K562 (cell line): ENCODE results near the gene AIF1. TPM values are rescaled to one million over a fixed set of nuclear protein-coding genes. Genes with fewer than 3 reads are reported as not detected.

Experiments used
- ARID2 ChIP-seq: fragments of 450-650 bp; IDR thresholded peaks from 2 replicates; pipeline ENCODE4 v1.6.1; 2017; ENCODE audit warnings: antibody characterized with exemption, mild to moderate bottlenecking
- EP400 ChIP-seq: fragments of 450-650 bp; IDR thresholded peaks from 2 replicates; pipeline ENCODE4 v1.6.1; 2017; ENCODE audit warnings: antibody characterized with exemption, mild to moderate bottlenecking, moderate library complexity
- JUN ChIP-seq, 2 experiments: sonication (generic) in 1 of 2; formaldehyde crosslinking in 1 of 2; IDR thresholded peaks; 2 replicates each; pipeline versions ENCODE4 v1.6.1 to v1.8.0; 2012 to 2022; ENCODE audit warnings: borderline replicate concordance in 2 of 2, mild to moderate bottlenecking in 2 of 2, improper control_type of control experiment in 1 of 2, low read depth in 1 of 2, low read length in 1 of 2, missing genetic modification reagents in 1 of 2
- KLF16 ChIP-seq: IDR thresholded peaks from 2 replicates; pipeline ENCODE4 v1.6.1; 2016; ENCODE audit warnings: antibody characterized with exemption
- POLR2G ChIP-seq: fragments of 200-400 bp; formaldehyde crosslinking; IDR thresholded peaks from 2 replicates; pipeline ENCODE4 v1.6.1; 2017; ENCODE audit warnings: low read depth, mild to moderate bottlenecking, antibody characterized with exemption, low read length, moderate library complexity
- PURB ChIP-seq: sonication (generic); formaldehyde crosslinking; IDR thresholded peaks from 2 replicates; pipeline ENCODE4 v1.9.0; 2021; ENCODE audit warnings: low read depth, mild to moderate bottlenecking, missing genetic modification reagents
- SMARCA4 ChIP-seq: fragments of 450-650 bp; IDR thresholded peaks from 2 replicates; pipeline ENCODE4 v1.6.1; 2016
- SMARCA5 ChIP-seq: fragments of 450-650 bp; IDR thresholded peaks from 2 replicates; pipeline ENCODE4 v1.6.1; 2016
- XRCC3 ChIP-seq: fragments of 450-650 bp; IDR thresholded peaks from 2 replicates; pipeline ENCODE4 v1.6.1; 2017; ENCODE audit warnings: mild to moderate bottlenecking, moderate library complexity
- ZBTB17 ChIP-seq: fragments of 450-650 bp; formaldehyde crosslinking; IDR thresholded peaks from 2 replicates; pipeline ENCODE4 v1.4.0; 2020; ENCODE audit warnings: mild to moderate bottlenecking
- ZFX ChIP-seq: sonication (generic); formaldehyde crosslinking; IDR thresholded peaks from 2 replicates; pipeline ENCODE4 v1.8.0; 2022; ENCODE audit warnings: mild to moderate bottlenecking, missing genetic modification reagents, moderate library complexity
- ZNF253 ChIP-seq: fragments of 250-450 bp; sonication (Bioruptor Pico); conservative IDR thresholded peaks from 2 replicates; pipeline ENCODE4 v1.6.1; 2021; ENCODE audit warnings: mild to moderate bottlenecking
- ZNF41 ChIP-seq: fragments of 250-450 bp; sonication (Bioruptor Pico); conservative IDR thresholded peaks from 2 replicates; pipeline ENCODE4 v1.4.0; 2020; ENCODE audit warnings: mild to moderate bottlenecking
- polyA plus RNA-seq, 8 experiments: library from polyadenylated mRNA; depleted of rRNA in 4 of 8; stranded (reverse) in 5 of 8; unstranded in 3 of 8; fragments of >200 nt; fragmentation: Nextera tagmentation in 2 of 8; fragmentation: Illumina TruSeq in 1 of 8; extraction: Ambion mirVana in 2 of 8; extraction: Trizol in 1 of 8; gene quantifications; 2 replicates each; pipeline versions ENCODE4 v1.2.1 to v1.2.3, GENCODE V29; 2011 to 2014; ENCODE audit warnings: inconsistent platforms in 1 of 8, missing spikeins in 1 of 8
- total RNA-seq, 7 experiments: library from RNA; depleted of rRNA in 6 of 7; stranded (reverse); fragments of >200 nt in 6 of 7; fragmentation: Illumina TruSeq in 2 of 7; extraction: Trizol in 2 of 7; gene quantifications; 2 replicates each; pipeline versions ENCODE4 v1.2.1 to v1.2.3, GENCODE V29; 2011 to 2021; ENCODE audit warnings: low replicate concordance in 1 of 7
- TF ChIP-seq, protein P1 (sequence below): fragments of 250-450 bp; sonication (Bioruptor Pico); IDR thresholded peaks from 2 replicates; pipeline ENCODE4 v1.4.0; 2020; ENCODE audit warnings: borderline replicate concordance
- TF ChIP-seq, protein P2 (sequence below): sonication (generic); formaldehyde crosslinking; IDR thresholded peaks from 2 replicates; pipeline ENCODE4 v1.8.1; 2023; ENCODE audit warnings: mild to moderate bottlenecking, missing genetic modification reagents
- TF ChIP-seq, protein P3 (sequence below): fragments of 450-650 bp; formaldehyde crosslinking; IDR thresholded peaks from 2 replicates; pipeline ENCODE4 v1.4.0; 2022; ENCODE audit warnings: mild to moderate bottlenecking, moderate library complexity
- TF ChIP-seq, protein P4 (sequence below): fragments of 250-450 bp; sonication (Bioruptor Pico); IDR thresholded peaks from 2 replicates; pipeline ENCODE4 v1.5.0; 2021

The AIF1 gene
- total and polyA plus RNA-seq, 9 of the 15 experiments (the other 6 are each of a cell fraction or from before 2014, with no cell fraction given) = 9.4 to 33.4 (median 19.4) TPM

DNA sequence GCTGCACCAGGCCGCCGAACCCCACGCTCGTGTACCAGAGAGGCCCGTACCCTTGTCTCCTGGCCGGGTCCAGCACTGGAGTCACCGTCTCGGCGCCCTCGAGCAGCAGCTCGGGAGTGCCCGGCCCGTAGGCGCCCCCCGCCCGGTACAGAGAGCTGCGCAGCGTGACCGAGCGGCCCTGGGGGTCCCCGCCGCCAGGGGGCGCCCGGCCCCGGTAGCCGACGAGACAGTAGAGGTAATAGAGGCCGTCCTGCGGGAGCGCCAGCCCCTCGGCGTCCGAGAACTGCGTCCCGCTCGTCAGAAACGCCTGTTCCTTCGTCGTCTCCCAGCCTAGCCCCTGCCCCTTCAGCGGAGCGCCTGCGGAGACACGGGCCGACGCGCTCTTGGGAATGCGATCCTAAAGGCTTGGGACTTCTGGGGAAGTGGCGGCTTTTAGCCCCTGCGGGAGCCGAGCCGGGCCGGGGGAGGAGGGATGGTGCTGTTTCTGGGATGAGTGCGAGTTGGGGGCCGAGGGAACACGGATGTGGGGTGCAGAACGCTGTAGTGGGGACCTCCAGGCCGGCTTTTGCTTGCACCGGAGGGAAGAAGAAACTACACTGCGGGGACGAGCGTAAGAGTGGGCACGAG lies 34.1 kb upstream of the AIF1 start (continued):
- TF ChIP-seq EP400 (peak; percentile 44; the same call in 1 of the 2 replicates), SMARCA4 (0 out of 2 replicates have a peak, but pooled peaks have one; percentile 54), PURB (CRISPR knock-in tag) (no peak), ZNF253 (CRISPR knock-in tag) (no peak), XRCC3 (no peak), ZNF41 (no peak), KLF16 (peak; percentile 39), SMARCA5 (0 out of 2 replicates have a peak, but pooled peaks have one; percentile 15), ZFX (CRISPR knock-in tag) (peak; percentile 93), ZBTB17 (no peak; the same call in none of the 2 replicates), ARID2 (no peak), JUN (IDR thresholded peaks at IDR 0.05; ENCODE audit: borderline replicate concordance, low read depth, low read length) (0 out of 2 replicates have a peak, but pooled peaks have one; percentile 38), JUN (CRISPR knock-in tag; IDR thresholded peaks at IDR 0.05; ENCODE audit: borderline replicate concordance) (0 out of 2 replicates have a peak, but pooled peaks have one; percentile 58), POLR2G (peak; percentile 95)
- TF ChIP-seq, protein P1, sequence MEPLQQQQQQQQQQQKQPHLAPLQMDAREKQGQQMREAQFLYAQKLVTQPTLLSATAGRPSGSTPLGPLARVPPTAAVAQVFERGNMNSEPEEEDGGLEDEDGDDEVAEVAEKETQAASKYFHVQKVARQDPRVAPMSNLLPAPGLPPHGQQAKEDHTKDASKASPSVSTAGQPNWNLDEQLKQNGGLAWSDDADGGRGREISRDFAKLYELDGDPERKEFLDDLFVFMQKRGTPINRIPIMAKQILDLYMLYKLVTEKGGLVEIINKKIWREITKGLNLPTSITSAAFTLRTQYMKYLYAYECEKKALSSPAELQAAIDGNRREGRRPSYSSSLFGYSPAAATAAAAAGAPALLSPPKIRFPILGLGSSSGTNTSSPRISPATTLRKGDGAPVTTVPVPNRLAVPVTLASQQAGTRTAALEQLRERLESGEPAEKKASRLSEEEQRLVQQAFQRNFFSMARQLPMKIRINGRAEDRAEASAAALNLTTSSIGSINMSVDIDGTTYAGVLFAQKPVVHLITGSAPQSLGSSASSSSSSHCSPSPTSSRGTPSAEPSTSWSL (CRISPR knock-in tag) = no peak
- TF ChIP-seq, protein P2, sequence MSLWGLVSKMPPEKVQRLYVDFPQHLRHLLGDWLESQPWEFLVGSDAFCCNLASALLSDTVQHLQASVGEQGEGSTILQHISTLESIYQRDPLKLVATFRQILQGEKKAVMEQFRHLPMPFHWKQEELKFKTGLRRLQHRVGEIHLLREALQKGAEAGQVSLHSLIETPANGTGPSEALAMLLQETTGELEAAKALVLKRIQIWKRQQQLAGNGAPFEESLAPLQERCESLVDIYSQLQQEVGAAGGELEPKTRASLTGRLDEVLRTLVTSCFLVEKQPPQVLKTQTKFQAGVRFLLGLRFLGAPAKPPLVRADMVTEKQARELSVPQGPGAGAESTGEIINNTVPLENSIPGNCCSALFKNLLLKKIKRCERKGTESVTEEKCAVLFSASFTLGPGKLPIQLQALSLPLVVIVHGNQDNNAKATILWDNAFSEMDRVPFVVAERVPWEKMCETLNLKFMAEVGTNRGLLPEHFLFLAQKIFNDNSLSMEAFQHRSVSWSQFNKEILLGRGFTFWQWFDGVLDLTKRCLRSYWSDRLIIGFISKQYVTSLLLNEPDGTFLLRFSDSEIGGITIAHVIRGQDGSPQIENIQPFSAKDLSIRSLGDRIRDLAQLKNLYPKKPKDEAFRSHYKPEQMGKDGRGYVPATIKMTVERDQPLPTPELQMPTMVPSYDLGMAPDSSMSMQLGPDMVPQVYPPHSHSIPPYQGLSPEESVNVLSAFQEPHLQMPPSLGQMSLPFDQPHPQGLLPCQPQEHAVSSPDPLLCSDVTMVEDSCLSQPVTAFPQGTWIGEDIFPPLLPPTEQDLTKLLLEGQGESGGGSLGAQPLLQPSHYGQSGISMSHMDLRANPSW (CRISPR knock-in tag) = peak; percentile 88; the same call in 1 of the 2 replicates
- TF ChIP-seq, protein P3, sequence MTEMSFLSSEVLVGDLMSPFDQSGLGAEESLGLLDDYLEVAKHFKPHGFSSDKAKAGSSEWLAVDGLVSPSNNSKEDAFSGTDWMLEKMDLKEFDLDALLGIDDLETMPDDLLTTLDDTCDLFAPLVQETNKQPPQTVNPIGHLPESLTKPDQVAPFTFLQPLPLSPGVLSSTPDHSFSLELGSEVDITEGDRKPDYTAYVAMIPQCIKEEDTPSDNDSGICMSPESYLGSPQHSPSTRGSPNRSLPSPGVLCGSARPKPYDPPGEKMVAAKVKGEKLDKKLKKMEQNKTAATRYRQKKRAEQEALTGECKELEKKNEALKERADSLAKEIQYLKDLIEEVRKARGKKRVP (CRISPR knock-in tag) = peak; percentile 27; the same call in 1 of the 2 replicates
- TF ChIP-seq, protein P4, sequence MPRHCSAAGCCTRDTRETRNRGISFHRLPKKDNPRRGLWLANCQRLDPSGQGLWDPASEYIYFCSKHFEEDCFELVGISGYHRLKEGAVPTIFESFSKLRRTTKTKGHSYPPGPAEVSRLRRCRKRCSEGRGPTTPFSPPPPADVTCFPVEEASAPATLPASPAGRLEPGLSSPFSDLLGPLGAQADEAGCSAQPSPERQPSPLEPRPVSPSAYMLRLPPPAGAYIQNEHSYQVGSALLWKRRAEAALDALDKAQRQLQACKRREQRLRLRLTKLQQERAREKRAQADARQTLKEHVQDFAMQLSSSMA (CRISPR knock-in tag) = no peak
